ENCODE results near the gene CAPN5.

DNA sequence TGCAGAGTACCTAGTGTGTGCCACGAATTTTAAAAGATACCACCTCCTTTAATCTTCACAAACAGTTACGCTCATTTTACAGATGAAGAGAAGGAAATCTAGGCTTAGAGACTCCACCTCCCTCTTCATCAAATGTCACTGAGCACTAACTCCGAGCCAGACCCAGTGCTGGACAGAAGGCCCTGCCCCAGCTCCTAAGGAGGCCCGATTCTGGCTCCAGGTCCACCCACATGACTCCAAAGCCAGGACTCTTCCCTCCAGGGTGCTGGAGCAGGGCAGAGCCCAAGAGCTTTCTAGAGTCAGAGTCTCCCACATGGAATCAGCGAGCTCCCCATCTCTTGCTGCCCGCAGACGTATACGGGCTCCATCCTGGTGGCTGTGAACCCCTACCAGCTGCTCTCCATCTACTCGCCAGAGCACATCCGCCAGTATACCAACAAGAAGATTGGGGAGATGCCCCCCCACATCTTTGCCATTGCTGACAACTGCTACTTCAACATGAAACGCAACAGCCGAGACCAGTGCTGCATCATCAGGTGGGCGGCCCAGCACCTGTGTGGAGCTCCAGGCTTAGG, 88.9 kb downstream of the CAPN5 start:
- TF ChIP-seq, protein P1, sequence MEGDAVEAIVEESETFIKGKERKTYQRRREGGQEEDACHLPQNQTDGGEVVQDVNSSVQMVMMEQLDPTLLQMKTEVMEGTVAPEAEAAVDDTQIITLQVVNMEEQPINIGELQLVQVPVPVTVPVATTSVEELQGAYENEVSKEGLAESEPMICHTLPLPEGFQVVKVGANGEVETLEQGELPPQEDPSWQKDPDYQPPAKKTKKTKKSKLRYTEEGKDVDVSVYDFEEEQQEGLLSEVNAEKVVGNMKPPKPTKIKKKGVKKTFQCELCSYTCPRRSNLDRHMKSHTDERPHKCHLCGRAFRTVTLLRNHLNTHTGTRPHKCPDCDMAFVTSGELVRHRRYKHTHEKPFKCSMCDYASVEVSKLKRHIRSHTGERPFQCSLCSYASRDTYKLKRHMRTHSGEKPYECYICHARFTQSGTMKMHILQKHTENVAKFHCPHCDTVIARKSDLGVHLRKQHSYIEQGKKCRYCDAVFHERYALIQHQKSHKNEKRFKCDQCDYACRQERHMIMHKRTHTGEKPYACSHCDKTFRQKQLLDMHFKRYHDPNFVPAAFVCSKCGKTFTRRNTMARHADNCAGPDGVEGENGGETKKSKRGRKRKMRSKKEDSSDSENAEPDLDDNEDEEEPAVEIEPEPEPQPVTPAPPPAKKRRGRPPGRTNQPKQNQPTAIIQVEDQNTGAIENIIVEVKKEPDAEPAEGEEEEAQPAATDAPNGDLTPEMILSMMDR (IDR thresholded peaks at IDR 0.05; ENCODE audit: low read depth, low read length) = no peak
- no peak for TF ChIP-seq EZH2phosphoT487 (IDR thresholded peaks at IDR 0.05; ENCODE audit: low read depth)

All from OCI-LY3 (cell line).